CD4-positive, alpha-beta T cell treated with Interleukin-6 for 4 hours (primary cell): Measurements from ENCODE around the gene CDC23.

ENCODE experiments used
- DNase-seq: peaks from one replicate; pipeline ENCODE4 v3.0.0-alpha.2; 2020; ENCODE audit warnings: mixed read lengths

CDC23 gene

GRCh38 chr5:138139781-138140090, 73.4 kb downstream of the CDC23 start:
- no peak for DNase-seq

GRCh38 chr5:138138949-138139780, 74.0 kb downstream of the CDC23 start, which contains the start of gene NME5:
TSS of gene NME5 (minus strand) at chr5:138139428. CDS start at chr5:138138780, 648 bp downstream.
- DNase-seq: no peak
